GM12801 (cell line): Measurements from ENCODE around the gene ATG16L1.

ENCODE experiments used
- CTCF ChIP-seq: IDR thresholded peaks from one replicate; pipeline ENCODE4 v1.5.1; 2011; ENCODE audit warnings: control low read depth; ENCODE audit not compliant: insufficient read length; ENCODE audit errors: extremely low read depth

ATG16L1 gene

GRCh38 chr2:233270366-233270765, 18.9 kb downstream of the ATG16L1 start:
- no peak for TF ChIP-seq CTCF

GRCh38 chr2:233270951-233271350, 19.5 kb downstream of the ATG16L1 start:
- TF ChIP-seq CTCF, result no peak

- no peak for TF ChIP-seq CTCF
Observed at GRCh38 chr2:233271693-233272092, 20.2 kb downstream of the ATG16L1 start.

GRCh38 chr2:233273120-233273519, 21.6 kb downstream of the ATG16L1 start:
- TF ChIP-seq CTCF, result no peak

GRCh38 chr2:233275223-233275622, 23.8 kb downstream of the ATG16L1 start:
- TF ChIP-seq CTCF, result no peak

- no peak for TF ChIP-seq CTCF
Observed at GRCh38 chr2:233278921-233279320, 27.4 kb downstream of the ATG16L1 start.

GRCh38 chr2:233280114-233280693, 28.7 kb downstream of the ATG16L1 start:
- TF ChIP-seq CTCF, result no peak
